Measurements from ENCODE around the gene ARHGAP15. TPM values are rescaled to one million over a fixed set of nuclear protein-coding genes. Genes with fewer than 3 reads are reported as not detected.

Gene ARHGAP15
- total RNA-seq, 1 donor = 334 TPM

DNA sequence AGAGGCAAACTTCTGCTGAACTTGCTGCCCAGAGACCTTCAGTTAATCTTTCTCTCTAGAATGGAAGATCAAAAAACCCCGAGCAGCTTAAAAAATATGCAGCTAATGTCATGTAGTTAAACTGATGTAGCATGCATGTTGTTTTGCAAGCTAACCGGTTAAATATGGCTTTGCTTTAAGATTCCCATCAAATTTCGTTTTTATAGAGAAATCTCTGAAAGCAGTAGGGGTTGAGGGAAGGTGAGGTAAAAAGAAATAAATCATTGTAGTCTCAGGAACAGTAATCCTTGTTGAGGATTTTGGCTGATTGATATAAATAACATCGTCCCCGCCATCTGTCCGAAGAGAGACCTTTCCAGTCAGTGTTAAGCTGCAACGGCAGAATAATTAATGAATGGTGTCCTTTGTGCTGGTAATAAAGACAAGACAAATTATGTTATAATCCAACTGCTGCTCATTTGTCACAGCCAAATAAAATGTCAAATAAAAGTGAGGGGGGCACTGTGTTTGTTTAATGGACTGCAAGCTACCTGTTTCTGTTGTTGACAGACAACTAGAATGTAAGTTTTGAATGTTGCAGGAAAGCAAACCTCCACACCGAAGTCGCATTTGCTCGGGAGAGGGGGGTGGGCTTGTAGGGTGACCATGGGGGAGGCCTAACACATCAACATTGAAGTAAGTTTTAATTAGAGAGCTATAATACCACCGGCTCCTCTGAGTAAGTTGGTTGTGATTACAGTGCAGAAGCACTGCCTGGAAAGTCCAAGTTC, 555.5 kb downstream of the ARHGAP15 start:
- Histone ChIP-seq H3K9me3 (ENCODE audit: low read depth, low read length) (no peaks in the 10 kb centered on the region), H3K4me3 (ENCODE audit: low read length) (no peak overlapping the region), H3K4me1 (ENCODE audit: insufficient read depth, low read length) (no peaks in the 10 kb centered on the region), H3K27me3 (ENCODE audit: insufficient read depth, low read length) (no peaks in the 10 kb centered on the region)

- Histone ChIP-seq H3K9me3 (ENCODE audit: low read depth, low read length) (no peaks in the 10 kb centered on the region), H3K4me1 (ENCODE audit: insufficient read depth, low read length) (no peaks in the 10 kb centered on the region), H3K4me3 (ENCODE audit: low read length) (no peak overlapping the region)
Measured at GRCh38 chr2:143685421-143686078, 556.3 kb downstream of the ARHGAP15 start.

GRCh38 chr2:143686585-143687164, 557.5 kb downstream of the ARHGAP15 start:
- H3K9me3 ChIP-seq (ENCODE audit: low read depth, low read length) = no peaks in the 10 kb centered on the region
- H3K4me1 ChIP-seq (ENCODE audit: insufficient read depth, low read length) = no peaks in the 10 kb centered on the region
- H3K4me3 ChIP-seq (ENCODE audit: low read length) = no peak overlapping the region
- H3K27me3 ChIP-seq (ENCODE audit: insufficient read depth, low read length) = no peaks in the 10 kb centered on the region

More at GRCh38 chr2:143685421-143686078, 556.3 kb downstream of the ARHGAP15 start:
- H3K27me3 ChIP-seq (ENCODE audit: insufficient read depth, low read length) = no peaks in the 10 kb centered on the region

DNA sequence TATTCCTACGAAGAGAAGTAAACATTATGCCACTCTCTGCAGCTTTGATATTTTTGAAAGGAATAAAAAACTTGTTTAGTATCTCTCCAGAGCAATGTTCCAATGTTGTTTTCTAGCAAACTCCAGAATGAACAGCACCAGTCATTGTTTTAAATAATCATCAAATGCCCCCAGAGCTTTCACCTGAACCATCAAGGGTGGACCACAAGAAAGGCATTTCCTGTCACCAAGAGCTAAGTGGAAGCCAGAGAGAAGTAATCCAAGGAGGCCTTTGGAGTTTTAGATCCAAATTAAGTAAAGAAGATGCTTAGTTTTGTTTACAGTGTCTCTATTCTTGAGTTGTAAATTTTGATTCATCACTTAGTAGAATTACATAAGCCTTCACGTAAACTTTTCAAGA, 559.0 kb downstream of the ARHGAP15 start:
- no peaks in the 10 kb centered on the region for H3K9me3 ChIP-seq (ENCODE audit: low read depth, low read length)
- no peak overlapping the region for H3K4me3 ChIP-seq (ENCODE audit: low read length)
- H3K27me3 ChIP-seq (ENCODE audit: insufficient read depth, low read length) = no peaks in the 10 kb centered on the region
- H3K4me1 ChIP-seq (ENCODE audit: insufficient read depth, low read length) = no peaks in the 10 kb centered on the region

- no peak overlapping the region for H3K4me3 ChIP-seq (ENCODE audit: low read length)
- no peaks in the 10 kb centered on the region for H3K27me3 ChIP-seq (ENCODE audit: insufficient read depth, low read length)
- no peaks in the 10 kb centered on the region for H3K4me1 ChIP-seq (ENCODE audit: insufficient read depth, low read length)
- no peaks in the 10 kb centered on the region for H3K9me3 ChIP-seq (ENCODE audit: low read depth, low read length)
Measured at GRCh38 chr2:143688815-143689214, 559.6 kb downstream of the ARHGAP15 start.

GRCh38 chr2:143689541-143689940, 560.3 kb downstream of the ARHGAP15 start:
- Histone ChIP-seq H3K9me3 (ENCODE audit: low read depth, low read length) (no peaks in the 10 kb centered on the region), H3K4me3 (ENCODE audit: low read length) (no peak overlapping the region), H3K27me3 (ENCODE audit: insufficient read depth, low read length) (no peaks in the 10 kb centered on the region), H3K4me1 (ENCODE audit: insufficient read depth, low read length) (no peaks in the 10 kb centered on the region)

DNA sequence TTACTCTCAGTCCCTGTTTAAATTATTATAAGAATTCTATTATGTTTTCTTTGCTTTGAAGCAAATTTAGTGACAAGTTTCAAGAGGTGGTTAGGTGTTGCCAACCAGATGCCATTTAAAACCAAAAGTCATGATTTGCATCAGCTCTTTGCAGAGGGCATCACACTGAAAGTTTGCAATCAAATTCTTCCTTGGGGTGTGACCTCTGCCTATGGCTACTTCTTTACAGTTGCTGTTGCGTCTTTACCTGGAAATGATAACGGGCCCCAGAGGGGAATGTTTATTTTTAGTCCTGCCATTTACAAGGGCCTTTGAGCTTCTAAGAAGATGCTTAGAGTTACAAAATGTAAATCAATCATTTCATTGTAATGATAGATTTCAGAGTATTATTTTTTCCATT, 561.0 kb downstream of the ARHGAP15 start:
- Histone ChIP-seq H3K4me3 (ENCODE audit: low read length) (no peak overlapping the region), H3K27me3 (ENCODE audit: insufficient read depth, low read length) (no peaks in the 10 kb centered on the region), H3K9me3 (ENCODE audit: low read depth, low read length) (no peaks in the 10 kb centered on the region), H3K4me1 (ENCODE audit: insufficient read depth, low read length) (no peaks in the 10 kb centered on the region)

DNA sequence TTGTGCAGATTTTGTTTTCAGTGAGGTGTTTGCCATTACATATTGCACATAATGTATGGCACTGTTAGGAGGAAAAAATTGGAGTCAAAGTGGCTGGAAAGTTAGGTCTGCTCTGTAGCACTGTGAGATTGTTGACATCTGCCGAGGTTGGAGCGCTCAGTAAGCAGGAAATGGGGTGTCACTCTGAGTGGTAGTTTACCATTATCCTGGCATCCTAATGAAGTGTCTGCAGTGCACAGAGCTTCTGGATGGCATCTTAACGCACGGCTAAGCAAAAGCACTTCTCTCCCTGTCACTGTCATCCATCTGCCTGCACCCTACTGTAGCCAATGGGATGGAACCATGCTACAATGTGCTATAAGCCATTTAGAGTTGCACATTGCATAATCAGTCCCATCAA, 561.9 kb downstream of the ARHGAP15 start:
- Histone ChIP-seq H3K4me3 (ENCODE audit: low read length) (no peak overlapping the region), H3K9me3 (ENCODE audit: low read depth, low read length) (no peaks in the 10 kb centered on the region), H3K27me3 (ENCODE audit: insufficient read depth, low read length) (no peaks in the 10 kb centered on the region), H3K4me1 (ENCODE audit: insufficient read depth, low read length) (no peaks in the 10 kb centered on the region)

DNA sequence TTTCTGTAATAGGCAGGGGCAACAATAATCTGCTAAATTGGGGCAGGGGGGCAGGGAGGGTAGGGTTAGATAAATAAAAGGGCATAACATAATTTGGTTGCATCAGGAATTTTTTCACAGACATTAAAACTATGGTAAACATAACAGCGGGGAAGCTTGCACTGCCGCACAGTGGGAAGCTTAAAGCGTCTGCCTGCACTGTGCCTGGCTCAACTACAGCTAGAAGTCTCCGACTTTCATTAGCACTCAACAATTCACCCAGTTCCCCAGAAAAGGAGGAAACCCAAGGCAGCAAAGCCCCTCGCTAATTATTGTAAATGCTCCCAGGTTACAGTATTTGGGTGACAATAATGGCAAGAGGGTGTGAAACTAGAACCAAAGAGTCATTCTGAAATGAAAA, 562.9 kb downstream of the ARHGAP15 start:
- Histone ChIP-seq H3K27me3 (ENCODE audit: insufficient read depth, low read length) (no peaks in the 10 kb centered on the region), H3K9me3 (ENCODE audit: low read depth, low read length) (no peaks in the 10 kb centered on the region), H3K4me3 (ENCODE audit: low read length) (no peak overlapping the region), H3K4me1 (ENCODE audit: insufficient read depth, low read length) (no peaks in the 10 kb centered on the region)

DNA sequence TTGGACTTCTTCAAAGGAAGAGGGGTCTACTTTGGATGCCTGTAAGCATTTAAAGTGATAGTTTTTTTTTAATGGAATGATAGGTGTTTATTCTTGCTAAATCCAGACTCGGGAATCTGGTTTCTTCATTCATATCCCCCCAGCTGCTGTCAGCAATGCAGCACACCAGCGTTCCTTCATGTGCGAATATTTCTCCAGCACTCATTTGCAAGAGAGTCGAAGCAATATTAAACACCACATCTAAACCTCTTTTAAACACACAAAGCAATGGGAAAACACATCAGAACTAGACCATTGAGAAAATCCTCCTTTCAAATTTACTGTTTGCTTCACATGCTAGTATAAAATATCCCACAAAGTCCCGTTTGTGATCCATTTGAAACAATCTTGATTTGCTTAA, 563.7 kb downstream of the ARHGAP15 start:
- Histone ChIP-seq H3K27me3 (ENCODE audit: insufficient read depth, low read length) (no peaks in the 10 kb centered on the region), H3K9me3 (ENCODE audit: low read depth, low read length) (no peaks in the 10 kb centered on the region), H3K4me1 (ENCODE audit: insufficient read depth, low read length) (no peaks in the 10 kb centered on the region), H3K4me3 (ENCODE audit: low read length) (no peak overlapping the region)

DNA sequence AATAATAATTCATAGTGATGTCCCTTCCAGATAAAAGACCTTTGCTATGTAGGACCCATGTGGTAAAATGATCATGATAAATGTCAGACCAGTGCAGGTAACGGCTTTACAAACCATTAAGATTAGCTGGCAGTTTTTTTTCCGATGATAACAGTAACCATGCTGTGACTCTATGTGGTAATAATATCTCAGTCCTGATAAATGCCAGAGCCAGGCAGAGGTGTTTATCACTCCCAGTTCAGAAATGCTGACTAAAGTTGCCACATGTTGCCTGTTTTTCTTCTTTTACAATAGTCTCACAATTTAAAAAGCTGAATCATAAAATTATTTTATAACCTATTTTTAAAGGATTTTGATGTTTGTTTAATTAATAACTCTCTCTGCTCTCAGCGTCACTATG, 565.1 kb downstream of the ARHGAP15 start:
- H3K4me1 ChIP-seq (ENCODE audit: insufficient read depth, low read length) = no peaks in the 10 kb centered on the region
- no peak overlapping the region for H3K4me3 ChIP-seq (ENCODE audit: low read length)
- H3K27me3 ChIP-seq (ENCODE audit: insufficient read depth, low read length) = no peaks in the 10 kb centered on the region
- no peaks in the 10 kb centered on the region for H3K9me3 ChIP-seq (ENCODE audit: low read depth, low read length)

GRCh38 chr2:143696651-143697050, 567.4 kb downstream of the ARHGAP15 start:
- no peaks in the 10 kb centered on the region for H3K4me1 ChIP-seq (ENCODE audit: insufficient read depth, low read length)
- H3K9me3 ChIP-seq (ENCODE audit: low read depth, low read length) = no peaks in the 10 kb centered on the region
- H3K27me3 ChIP-seq (ENCODE audit: insufficient read depth, low read length) = no peaks in the 10 kb centered on the region
- no peak overlapping the region for H3K4me3 ChIP-seq (ENCODE audit: low read length)

- Histone ChIP-seq H3K4me1 (ENCODE audit: insufficient read depth, low read length) (no peaks in the 10 kb centered on the region), H3K4me3 (ENCODE audit: low read length) (no peak overlapping the region), H3K27me3 (ENCODE audit: insufficient read depth, low read length) (no peaks in the 10 kb centered on the region), H3K9me3 (ENCODE audit: low read depth, low read length) (no peaks in the 10 kb centered on the region)
Measured at GRCh38 chr2:143697744-143698143, 568.5 kb downstream of the ARHGAP15 start.

DNA sequence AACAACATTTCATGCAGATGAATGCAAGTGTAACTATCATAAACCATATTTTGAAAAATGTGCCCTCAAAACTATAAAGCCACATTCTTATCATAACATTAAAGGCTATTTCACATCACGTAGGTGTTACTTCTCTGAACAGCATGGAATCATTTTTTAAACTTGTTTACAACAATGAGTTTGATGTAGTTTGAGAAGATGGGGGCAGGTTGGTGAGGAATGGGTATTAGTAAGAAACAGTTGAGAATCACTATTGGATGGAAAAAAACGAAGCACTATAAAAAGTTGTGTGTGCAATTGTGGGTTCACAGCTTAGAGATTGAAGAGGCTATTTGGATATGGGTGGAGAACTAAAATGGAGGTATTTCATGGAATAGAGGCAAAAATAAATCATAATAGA, 569.1 kb downstream of the ARHGAP15 start:
- Histone ChIP-seq H3K4me3 (ENCODE audit: low read length) (no peak overlapping the region), H3K27me3 (ENCODE audit: insufficient read depth, low read length) (no peaks in the 10 kb centered on the region), H3K9me3 (ENCODE audit: low read depth, low read length) (no peaks in the 10 kb centered on the region), H3K4me1 (ENCODE audit: insufficient read depth, low read length) (no peaks in the 10 kb centered on the region)

DNA sequence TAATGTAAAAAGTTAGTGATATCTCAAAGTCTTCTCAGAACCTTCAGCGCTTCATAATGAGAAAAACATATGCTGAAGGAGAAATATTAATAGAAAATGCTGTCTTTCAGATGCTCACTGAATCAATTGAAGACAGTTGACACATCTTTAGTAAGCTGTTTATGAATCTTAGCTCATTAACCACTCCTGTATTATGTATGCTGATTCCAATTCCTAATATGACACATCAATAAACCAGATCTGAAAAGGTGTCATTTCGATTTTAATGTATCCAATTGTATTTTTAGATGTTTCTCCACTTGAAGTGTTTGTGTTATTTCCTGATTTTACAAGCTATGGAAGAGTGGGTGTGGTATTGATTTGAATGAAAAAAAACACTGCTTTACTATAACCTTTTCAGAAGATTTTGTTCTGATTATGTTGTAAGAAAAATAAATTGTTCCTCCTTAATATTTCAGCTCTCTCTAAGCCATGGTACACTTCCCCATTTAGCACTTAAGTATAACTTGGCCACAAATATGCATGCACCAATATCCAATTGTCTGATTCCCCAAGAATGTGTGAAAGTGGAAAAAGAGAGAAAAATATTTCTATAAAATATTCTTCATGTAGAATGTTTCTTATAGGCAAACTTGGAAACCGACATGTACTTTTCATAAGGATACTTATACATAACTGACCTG, 569.8 kb downstream of the ARHGAP15 start:
- no peak overlapping the region for H3K4me3 ChIP-seq (ENCODE audit: low read length)
- H3K9me3 ChIP-seq (ENCODE audit: low read depth, low read length) = no peaks in the 10 kb centered on the region
- H3K27me3 ChIP-seq (ENCODE audit: insufficient read depth, low read length) = no peaks in the 10 kb centered on the region
- no peaks in the 10 kb centered on the region for H3K4me1 ChIP-seq (ENCODE audit: insufficient read depth, low read length)
